Epithelial cell of prostate (primary cell): Measurements from ENCODE around the gene PTPRM.

Experiments
- DNase-seq: peaks from one replicate; pipeline ENCODE4 v3.0.0-alpha.2; 2011; ENCODE audit warnings: low read depth, low spot score
- H3K27ac ChIP-seq: fragments of 450-650 bp; 2 replicates; pipeline ENCODE4 v1.5.1; 2017; ENCODE audit warnings: mild to moderate bottlenecking

The PTPRM gene

GRCh38 chr18:8175501-8176061, 608.5 kb downstream of the PTPRM start:
- H3K27ac ChIP-seq = no peak overlapping the region
- no peak for DNase-seq

GRCh38 chr18:8176109-8176508, 609.0 kb downstream of the PTPRM start:
- no peak for DNase-seq
- H3K27ac ChIP-seq = no peak overlapping the region

- no peak overlapping the region for H3K27ac ChIP-seq
- no peak for DNase-seq
Measured at GRCh38 chr18:8176554-8176953, 609.4 kb downstream of the PTPRM start.

DNA sequence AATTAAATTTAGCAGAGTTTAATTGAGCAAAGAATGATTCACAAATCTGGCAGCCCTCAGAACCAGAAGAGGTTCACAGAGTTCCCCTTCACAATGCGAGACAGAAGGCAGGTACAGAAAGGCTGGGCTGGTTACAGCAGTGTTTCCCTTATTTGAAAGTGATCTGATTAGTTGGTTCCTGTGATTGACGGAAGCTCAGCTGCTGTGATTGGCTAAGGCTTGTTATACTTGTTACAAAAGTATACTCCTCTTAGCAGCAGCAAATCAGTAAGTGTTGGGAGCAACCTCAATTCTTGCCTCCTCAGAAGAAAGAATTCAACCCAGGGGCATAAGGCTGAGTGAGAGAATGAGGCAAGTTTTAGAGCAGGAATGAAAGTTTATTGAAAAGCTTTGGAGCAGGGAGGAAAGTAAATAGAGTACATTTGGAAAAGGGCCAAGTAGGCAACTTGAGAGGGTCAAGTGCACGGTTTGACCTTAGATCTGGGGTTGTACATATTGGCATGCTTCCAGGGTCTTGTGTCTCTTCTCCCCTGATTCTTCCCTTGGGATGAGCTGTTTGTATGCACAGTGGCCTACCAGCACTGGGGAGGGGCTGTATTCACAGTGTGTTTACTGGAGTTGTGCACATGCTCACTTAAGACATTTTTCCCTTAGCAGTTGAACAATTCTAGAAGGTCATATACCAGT, 610.4 kb downstream of the PTPRM start:
- no peak overlapping the region for H3K27ac ChIP-seq
- peak; percentile 26 for DNase-seq

DNA sequence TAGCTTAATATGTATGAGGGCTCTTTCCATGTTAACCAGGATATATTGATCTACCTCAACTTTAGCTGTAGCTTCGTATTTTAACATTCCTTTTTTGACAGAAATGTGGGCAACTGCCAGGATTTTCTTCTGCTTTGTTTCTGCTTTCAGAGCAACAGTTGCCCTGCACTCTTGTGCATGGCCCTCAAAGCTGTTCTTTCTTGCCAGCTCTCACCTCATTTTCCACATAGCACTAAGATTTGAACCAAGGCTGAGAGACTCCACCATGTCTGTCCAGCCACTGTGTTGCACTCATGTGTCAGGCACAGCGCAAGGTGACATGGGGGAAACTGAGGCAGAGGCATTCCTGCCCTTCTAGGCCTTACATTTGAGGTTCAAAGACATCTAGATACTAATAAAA, 619.3 kb downstream of the PTPRM start:
- H3K27ac ChIP-seq = no peak overlapping the region

DNA sequence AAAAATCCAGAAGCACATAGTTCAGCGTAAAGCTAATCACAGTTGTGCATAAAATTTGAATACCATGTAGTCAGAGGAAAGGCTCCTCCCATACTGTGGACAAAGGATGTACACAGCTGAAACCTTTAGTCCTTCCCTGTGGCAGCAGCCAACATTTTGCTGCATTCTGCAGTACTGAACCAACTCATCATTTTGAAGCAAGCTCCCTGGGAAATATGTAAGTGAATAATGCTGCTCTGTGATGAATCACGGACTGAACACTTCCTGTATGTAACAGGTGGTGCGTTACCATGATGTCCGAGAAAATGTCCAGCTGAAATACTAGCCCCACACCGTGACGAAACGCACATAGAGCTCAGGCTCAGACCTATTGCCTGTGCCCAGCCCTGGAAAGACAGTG, 621.1 kb downstream of the PTPRM start:
- no peak overlapping the region for H3K27ac ChIP-seq
- DNase-seq = no peak

More for the DNA sequence above, 619.3 kb downstream of the PTPRM start:
- DNase-seq = no peak

GRCh38 chr18:8190980-8191379, 623.9 kb downstream of the PTPRM start:
- DNase-seq = no peak
- H3K27ac ChIP-seq = no peak overlapping the region

- no peak for DNase-seq
- no peak overlapping the region for H3K27ac ChIP-seq
Measured at GRCh38 chr18:8194431-8194830, 627.3 kb downstream of the PTPRM start.

DNA sequence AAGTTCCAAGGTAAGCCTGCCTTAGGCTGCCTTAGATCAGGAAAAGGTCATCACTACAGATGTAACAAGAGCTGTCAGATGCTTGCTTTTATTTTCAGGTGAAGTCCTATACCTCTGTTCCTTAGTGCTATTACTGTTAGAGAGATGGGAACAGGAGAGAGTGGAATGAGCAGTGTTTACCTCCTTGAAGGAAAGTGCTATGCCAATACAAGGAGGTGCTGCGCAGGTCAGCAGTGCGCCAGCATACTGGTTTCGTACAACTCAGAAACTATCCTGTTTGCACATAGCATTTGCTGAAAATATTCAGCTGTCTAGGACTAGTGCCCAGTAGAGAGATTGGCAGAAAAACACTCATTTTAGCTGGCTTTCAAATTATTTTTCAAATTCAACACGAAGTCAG, 629.1 kb downstream of the PTPRM start:
- H3K27ac ChIP-seq = no peak overlapping the region
- DNase-seq = no peak

DNA sequence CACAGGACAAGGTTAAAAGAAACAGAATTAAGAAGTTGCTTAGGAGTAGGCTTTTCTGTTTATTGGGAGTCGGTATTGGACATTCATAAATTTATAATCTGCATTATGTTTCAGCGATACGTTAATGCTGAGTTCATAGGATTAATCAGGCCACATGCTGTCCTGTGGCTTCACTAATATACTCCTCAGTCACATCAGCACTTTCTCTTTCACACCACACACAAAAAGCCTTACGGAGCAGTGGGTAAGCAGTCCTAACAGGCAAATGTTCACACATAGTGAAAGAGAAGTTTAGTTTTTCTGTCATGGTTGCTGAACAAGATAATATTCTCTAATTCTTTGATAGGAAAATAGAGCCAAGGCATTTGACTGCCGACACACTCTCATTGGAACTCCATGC, 630.4 kb downstream of the PTPRM start:
- no peak for DNase-seq
- no peak overlapping the region for H3K27ac ChIP-seq

GRCh38 chr18:8207996-8208395, 640.9 kb downstream of the PTPRM start:
- DNase-seq = no peak
- no peak overlapping the region for H3K27ac ChIP-seq

- DNase-seq = no peak
- H3K27ac ChIP-seq = no peak overlapping the region
Measured at GRCh38 chr18:8208716-8209115, 641.6 kb downstream of the PTPRM start.

- peak; percentile 12 for DNase-seq
- no peak overlapping the region for H3K27ac ChIP-seq
Measured at GRCh38 chr18:8212896-8213780, 646.0 kb downstream of the PTPRM start.

GRCh38 chr18:8215741-8216140, 648.6 kb downstream of the PTPRM start:
- DNase-seq = no peak
- no peak overlapping the region for H3K27ac ChIP-seq

DNA sequence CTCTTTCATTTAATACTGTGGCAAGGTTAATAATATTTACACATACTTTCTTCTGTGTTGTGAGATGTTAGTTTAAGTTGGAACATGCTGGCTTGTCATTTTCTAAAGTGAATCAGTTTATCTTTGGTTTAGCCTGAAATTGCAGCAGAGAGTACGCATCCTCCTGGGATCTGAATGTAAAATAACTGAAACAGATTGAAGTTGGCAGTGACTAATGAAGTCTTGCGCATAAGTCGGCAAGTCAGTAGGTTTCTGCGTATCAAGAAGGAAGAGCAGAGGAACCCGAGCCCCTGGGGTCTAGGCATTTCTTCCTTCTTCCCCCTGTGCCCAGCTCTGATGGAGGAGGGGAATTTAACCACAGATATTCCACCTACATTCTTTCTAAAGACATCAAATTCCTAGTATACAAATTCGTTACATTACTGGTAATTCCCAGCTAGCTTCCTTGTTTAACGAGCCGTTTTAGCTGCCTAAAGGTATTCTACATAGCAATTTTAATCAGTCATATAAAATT, 650.0 kb downstream of the PTPRM start:
- no peak overlapping the region for H3K27ac ChIP-seq
- DNase-seq = no peak

DNA sequence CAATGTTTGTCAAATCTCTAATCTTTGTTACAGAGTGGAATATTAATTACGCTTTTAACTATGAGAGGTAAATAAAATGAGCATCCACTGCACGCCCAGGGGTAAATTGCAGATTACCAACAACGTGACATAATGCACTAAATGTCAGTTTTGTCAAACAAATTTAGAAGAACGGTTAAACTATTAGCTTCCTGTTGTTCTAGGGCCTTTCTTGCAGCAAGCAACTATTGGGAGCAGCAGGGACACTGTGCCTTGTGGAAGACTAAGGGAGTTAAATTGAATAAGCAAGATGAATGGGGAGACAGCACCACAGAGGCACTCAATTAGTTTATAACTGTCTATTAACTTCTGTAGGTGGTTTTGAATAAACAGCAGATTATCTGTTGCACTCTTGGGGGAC, 651.1 kb downstream of the PTPRM start:
- no peak overlapping the region for H3K27ac ChIP-seq
- DNase-seq = no peak

DNA sequence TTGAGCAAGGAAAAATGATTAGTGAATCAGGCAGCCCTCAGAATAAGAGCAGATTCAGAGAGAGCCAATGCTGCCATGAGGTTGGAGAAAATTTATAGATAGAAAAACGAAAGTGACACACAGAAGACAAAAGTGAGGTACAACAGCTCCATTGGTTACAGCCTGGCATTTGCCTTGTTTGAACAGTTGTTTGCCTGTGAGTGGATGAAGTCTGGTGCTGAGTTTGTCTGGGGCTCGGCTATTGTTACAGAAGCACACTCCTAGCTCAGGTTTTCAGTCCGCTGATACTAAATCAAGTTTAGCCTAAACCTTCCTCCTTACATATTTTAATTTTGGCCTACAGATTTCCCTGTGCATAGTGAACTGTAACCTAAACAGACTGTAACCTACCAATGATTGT, 654.3 kb downstream of the PTPRM start:
- DNase-seq = no peak
- no peak overlapping the region for H3K27ac ChIP-seq

- no peak for DNase-seq
- H3K27ac ChIP-seq = no peak overlapping the region
Measured at GRCh38 chr18:8224576-8224975, 657.5 kb downstream of the PTPRM start.

- DNase-seq = no peak
- H3K27ac ChIP-seq = no peak overlapping the region
Measured at GRCh38 chr18:8229040-8229439, 661.9 kb downstream of the PTPRM start.

DNA sequence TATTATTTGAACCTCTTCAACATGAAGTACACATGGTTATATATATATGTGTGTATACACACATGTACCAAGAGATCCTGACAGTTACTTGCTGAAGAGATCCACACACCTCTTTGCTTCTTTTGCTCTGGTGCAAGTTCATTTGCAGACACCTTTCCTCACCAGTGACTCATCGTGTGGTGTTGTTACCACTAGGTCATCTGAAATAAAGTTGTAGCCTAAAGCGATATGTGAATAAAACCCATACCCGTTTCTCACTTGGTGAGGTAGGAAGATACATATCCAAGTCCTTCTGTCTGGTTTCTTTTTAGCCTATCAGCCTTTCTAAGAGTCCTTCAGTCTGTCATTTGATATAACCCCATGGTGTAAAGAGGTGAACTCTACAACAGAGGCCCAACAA, 662.7 kb downstream of the PTPRM start:
- no peak overlapping the region for H3K27ac ChIP-seq
- peak; percentile 46 for DNase-seq

- no peak overlapping the region for H3K27ac ChIP-seq
- DNase-seq = no peak
Measured at GRCh38 chr18:8231316-8231715, 664.2 kb downstream of the PTPRM start.
